BJ (cell line): ENCODE data around the gene SLC22A23. TPM values are rescaled to one million over a fixed set of nuclear protein-coding genes. Genes with fewer than 3 reads are reported as not detected.

Source experiments
- CTCF ChIA-PET: fragments of 350-600 bp; formaldehyde crosslinking; extraction: SDS; loops from one replicate; lab custom pipeline; 2021; ENCODE audit warnings: antibody characterized with exemption, inconsistent platforms; lab: Yijun Ruan, JAX
- POLR2A ChIA-PET: fragments of 300-600 bp; sonication (Branson Sonifier 250); formaldehyde crosslinking; extraction: SDS; loops from one replicate; lab custom pipeline; 2021; ENCODE audit warnings: antibody characterized with exemption; lab: Charles Lee
- DNase-seq: peaks from one replicate; pipeline ENCODE4 v3.0.0-alpha.2; 2011; ENCODE audit warnings: low read depth
- H3K27me3 ChIP-seq: 2 replicates; pipeline ENCODE4 v1.6.0; 2011; ENCODE audit warnings: low read length; ENCODE audit not compliant: control insufficient read depth, insufficient read depth
- H3K36me3 ChIP-seq: 2 replicates; pipeline ENCODE4 v1.5.1; 2011; ENCODE audit warnings: low read length; ENCODE audit not compliant: control insufficient read depth, insufficient read depth
- H3K4me3 ChIP-seq: 2 replicates; pipeline ENCODE4 v1.5.1; 2011; ENCODE audit warnings: low read depth, mild to moderate bottlenecking, control low read depth, low read length
- polyA plus RNA-seq: library from polyadenylated mRNA; depleted of rRNA; stranded (reverse); fragments of >200 nt; gene quantifications from 2 replicates; pipeline ENCODE4 v1.2.3, GENCODE V29; 2011
- TF ChIP-seq, protein P1 (sequence below): IDR thresholded peaks from 2 replicates; pipeline ENCODE4 v1.5.1; 2011; ENCODE audit warnings: low read depth, mild to moderate bottlenecking, control low read depth, inconsistent platforms, low read length, moderate library complexity; ENCODE audit not compliant: insufficient read depth

Gene SLC22A23
- polyA plus RNA-seq, 1 experiment = 0.44 TPM

DNA sequence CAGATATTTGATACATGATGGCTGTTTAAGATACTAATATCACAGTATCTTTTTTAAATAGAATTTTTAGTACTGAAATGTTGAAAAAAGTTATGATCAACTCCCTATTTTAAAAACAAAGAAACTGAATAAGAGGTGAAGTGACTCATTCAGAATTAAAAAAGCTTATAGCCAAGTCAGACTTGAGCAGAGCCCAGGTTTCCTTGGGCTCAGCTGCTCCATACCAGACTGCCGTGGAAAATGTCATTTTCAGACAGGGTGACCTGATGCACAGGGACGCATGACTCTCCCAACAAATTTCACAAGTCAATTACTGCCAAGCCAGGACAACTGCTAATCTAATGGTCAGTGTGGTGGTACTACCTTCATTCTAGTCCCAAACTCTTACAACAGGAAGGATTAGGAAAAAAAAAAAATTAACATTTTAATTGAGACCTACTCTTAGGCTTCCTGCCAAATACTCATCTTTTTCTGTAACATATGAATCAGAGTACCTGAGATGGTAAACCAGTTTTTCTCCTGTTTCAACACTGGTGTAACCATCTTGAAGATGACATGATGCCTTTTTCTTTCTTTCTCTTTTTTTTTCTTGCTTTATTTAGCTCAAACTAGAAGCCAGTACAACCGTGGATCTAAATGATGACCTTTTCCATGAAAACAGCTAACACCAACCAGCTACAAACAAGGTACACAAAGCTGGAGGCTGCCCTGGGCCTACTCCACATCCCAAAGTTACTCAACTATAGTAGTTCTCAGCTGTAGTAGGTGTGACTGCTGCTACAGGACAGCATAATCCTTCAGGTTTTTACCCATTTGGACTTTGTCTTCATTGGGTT is 30.5 kb downstream of the SLC22A23 start:
- ChIA-PET CTCF (interaction anchor here (1.6 to 1.9 kb wide), 2 partner anchors 13 to 15 kb away, joined by 6 to 10 read pairs; no protein-coding TSS in a partner anchor), POLR2A (interaction anchor here (0.5 kb wide), 1 partner anchor 571 kb away, joined by 3 read pairs; no protein-coding TSS in a partner anchor)
- H3K4me3 ChIP-seq = no peak overlapping the region
- TF ChIP-seq, protein P1, sequence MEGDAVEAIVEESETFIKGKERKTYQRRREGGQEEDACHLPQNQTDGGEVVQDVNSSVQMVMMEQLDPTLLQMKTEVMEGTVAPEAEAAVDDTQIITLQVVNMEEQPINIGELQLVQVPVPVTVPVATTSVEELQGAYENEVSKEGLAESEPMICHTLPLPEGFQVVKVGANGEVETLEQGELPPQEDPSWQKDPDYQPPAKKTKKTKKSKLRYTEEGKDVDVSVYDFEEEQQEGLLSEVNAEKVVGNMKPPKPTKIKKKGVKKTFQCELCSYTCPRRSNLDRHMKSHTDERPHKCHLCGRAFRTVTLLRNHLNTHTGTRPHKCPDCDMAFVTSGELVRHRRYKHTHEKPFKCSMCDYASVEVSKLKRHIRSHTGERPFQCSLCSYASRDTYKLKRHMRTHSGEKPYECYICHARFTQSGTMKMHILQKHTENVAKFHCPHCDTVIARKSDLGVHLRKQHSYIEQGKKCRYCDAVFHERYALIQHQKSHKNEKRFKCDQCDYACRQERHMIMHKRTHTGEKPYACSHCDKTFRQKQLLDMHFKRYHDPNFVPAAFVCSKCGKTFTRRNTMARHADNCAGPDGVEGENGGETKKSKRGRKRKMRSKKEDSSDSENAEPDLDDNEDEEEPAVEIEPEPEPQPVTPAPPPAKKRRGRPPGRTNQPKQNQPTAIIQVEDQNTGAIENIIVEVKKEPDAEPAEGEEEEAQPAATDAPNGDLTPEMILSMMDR = no peak
- DNase-seq = no peak
- no peaks in the 10 kb centered on the region for H3K36me3 ChIP-seq
- H3K27me3 ChIP-seq = peaks cover 8% of the 10 kb centered on the region

DNA sequence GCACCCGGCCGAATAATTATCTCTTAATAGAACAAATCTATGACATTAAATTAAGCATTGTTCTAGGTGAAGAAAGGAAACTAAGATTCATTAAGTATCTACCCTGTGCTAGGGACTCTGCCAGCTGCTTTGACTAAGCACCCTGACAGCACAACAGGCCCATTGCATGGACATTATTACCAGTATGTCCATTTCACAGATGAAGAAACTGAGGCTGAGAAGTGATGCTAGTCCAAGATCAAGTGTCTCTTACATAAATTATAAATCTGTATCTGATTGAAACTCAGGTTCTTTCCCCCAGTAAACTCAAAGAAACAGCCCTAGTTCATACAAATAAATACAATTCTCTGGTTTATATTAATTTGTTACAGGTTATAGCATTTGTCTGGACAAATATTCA is 31.3 kb downstream of the SLC22A23 start:
- Histone ChIP-seq H3K4me3 (no peak overlapping the region), H3K36me3 (no peaks in the 10 kb centered on the region), H3K27me3 (peaks cover 6% of the 10 kb centered on the region)
- DNase-seq = no peak
- POLR2A ChIA-PET = no interaction called here
- CTCF ChIA-PET = no interaction called here
- TF ChIP-seq, protein P1 = no peak

DNA sequence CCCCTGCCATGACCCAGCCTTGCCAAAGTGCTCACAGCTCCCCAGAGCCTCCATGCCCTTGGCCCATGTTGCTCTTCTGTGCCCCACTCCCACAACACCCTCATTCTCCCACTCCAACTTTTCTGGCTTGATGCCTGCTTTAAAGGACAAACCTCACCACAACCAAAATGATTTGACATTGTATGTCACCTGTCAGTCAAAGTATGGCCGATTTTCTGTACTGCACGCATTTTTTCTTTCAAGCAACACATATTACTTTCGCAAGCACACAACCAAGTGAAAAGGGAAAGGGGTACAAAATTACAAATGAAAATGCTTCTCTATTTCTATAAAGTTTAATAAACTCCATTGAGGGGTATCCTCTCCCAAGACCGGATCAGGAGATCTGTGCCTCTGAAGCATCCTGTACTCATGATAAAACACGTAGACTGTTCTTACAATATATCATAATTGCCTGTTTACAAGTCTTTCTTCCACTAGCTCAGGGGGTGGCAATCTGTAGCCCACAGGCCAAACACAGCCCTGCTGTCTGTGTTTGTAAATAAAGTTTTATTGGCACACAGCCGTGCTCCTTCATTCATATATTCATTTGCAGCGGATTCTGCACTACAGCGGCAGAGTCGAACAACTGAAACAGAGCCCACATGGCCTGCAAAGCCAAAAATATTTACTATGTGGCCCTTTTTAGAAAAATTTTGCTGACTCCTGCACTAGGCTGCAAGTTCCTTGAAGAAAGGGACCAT is 32.5 kb downstream of the SLC22A23 start:
- CTCF ChIA-PET = interaction anchor here (1.1 kb wide), 1 partner anchor 13 kb away, joined by 3 read pairs; no protein-coding TSS in a partner anchor
- TF ChIP-seq, protein P1 = no peak
- Histone ChIP-seq H3K27me3 (peaks cover 6% of the 10 kb centered on the region), H3K36me3 (no peaks in the 10 kb centered on the region), H3K4me3 (no peak overlapping the region)
- no peak for DNase-seq
- POLR2A ChIA-PET = no interaction called here

DNA sequence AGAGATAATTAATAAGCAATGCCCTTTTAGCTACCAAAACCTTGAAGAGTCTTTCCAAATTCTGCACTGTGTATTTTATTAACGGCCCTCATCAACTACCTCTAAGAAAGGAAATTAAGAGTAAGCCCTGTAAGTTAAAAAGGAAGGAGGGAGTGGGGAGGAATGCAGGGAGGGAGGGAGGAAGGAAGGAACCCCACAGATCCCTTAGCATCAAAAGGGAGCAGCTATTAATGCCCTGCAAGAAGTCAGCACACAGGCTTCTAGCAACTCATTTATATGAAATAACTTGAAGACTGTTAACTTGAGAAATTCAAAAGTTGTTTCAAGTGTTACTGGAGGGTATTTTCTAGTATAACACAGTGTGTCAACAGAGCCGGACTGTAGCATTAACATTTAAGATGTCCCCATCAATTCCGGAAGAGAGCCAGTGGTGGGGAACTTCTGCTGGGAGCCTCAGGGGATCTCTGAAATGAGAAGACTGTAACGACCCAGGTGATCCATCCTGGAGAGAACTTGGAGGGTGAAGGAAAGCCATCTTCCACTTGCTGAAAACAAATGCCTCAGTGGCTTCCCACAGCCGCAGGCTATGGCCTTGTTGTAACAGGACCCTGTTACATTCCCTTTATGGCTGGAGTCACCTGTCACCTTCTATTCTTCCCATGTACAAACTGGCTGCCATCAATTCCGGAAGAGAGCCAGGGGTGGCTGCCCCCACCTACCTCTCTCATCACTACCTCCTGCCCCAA is 33.2 kb downstream of the SLC22A23 start:
- DNase-seq = no peak
- no peaks in the 10 kb centered on the region for H3K36me3 ChIP-seq
- POLR2A ChIA-PET = no interaction called here
- peaks cover 6% of the 10 kb centered on the region for H3K27me3 ChIP-seq
- no peak overlapping the region for H3K4me3 ChIP-seq
- CTCF ChIA-PET = no interaction called here
- TF ChIP-seq, protein P1 = no peak
